ENCODE measurements around the gene ZNF608.

ZNF608 gene

DNA sequence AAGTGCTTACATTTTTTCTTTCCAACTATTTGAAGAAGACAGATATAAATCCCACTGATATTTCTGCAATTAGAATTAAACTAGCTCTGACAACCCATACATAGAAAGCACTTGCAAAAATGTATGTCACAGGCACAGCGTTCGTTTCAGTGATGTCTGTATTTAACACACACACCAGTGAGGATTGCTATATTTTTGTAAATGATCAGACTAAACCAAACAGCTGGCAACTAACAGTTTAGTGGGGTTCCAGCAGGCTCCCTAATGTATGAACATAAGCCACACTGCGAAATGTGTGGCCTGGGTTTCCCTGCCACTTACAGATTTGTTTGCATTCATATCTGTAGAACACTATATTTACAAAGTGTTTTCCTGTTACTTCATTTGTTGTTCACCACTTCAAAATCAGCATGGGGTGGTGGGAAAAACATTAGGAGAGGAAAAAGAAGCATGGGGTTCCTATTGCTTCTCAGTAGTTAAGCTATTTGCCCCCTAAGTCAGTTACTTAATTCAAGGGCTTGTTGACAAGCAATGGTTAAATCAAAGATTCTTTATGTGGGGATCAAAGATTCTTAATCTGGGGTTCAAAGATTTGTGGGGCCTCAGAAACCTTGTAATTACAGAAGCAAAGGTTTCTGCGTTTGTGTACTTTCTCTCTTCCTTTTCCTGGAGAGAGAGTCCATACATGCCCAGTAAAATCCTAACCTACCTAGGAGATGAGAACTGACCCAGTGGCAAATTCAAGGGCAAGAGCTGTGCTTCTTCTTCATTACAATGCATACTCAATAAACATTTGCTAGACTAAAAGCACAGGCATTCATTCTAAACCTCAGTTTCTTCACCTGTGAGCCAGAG is 27.1 kb downstream of the ZNF608 start:
- DNase-seq = no peak

DNA sequence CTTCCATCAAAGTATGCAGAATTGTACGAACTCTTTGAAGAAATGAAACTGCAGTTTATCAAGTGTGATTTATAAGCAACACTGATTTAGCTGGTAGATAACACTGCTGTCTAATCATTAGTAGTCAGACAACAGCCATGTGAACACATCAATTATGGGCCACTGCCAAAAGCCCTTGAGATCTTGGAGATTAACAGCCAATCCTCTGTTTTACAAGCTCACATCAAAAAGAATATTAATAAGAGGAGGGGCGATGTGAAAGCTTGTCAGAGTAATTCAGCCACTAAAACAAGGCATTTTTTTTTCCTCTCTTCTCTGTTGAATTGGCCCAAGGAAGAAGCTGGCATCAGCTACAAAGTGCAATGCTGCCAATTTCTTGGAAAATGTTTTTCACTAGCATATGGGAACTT is 28.1 kb downstream of the ZNF608 start:
- no peak for DNase-seq

DNA sequence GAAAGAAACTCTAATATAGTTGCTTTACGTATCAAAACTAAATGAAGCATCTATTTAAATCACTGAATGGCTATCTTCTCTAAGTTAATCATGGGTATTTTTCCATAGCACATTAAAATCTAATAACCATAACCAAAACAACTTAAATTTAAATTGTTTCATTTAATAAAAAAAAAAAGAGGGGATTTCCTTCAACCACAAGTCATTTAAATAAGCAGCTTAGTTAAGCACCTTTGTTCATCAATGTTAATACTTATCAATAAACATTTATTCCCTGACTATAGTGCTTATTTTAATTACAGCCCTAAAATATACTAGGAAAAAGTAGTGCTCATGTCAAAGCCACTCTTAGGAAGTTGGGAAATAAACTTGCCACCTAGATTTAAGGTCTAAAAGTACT is 30.3 kb downstream of the ZNF608 start:
- no peak for DNase-seq

DNA sequence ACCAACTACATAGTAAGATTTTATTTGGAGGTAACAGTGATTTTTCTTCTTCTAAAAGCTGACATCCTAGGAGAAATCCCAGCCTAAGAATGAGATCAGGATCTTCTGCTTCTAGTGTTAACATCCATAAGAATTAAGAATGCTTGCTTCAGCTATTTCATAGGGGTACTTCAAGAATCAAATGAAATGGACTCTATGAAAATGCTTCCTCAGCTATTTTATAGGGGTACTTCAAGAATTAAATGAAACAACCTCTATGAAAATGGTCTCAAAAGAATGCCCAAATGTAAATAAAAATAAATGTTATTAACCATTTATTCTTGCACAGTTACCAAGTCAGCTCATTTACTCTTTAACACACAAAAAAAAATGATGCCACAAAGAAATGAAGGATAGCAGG is 31.5 kb downstream of the ZNF608 start:
- DNase-seq = no peak

DNA sequence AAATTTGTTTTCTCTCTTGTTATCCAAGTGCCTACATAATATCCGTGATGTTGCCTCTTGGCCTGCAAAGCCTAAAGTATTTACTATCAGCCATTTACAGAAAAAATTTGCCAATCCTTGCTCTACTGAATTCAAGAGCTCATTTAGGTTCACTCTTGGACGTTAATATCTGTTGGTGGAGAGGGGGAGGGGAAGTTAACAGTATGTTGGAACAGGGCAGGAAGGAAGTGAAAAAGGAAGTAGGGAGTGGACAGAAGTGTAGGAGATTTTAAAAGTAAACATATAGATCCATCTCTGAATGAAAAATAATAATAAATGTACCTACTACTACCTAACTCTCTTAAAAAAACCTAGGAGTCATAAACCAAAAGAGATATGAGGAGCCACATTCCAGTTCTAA is 32.8 kb downstream of the ZNF608 start:
- DNase-seq = no peak

DNA sequence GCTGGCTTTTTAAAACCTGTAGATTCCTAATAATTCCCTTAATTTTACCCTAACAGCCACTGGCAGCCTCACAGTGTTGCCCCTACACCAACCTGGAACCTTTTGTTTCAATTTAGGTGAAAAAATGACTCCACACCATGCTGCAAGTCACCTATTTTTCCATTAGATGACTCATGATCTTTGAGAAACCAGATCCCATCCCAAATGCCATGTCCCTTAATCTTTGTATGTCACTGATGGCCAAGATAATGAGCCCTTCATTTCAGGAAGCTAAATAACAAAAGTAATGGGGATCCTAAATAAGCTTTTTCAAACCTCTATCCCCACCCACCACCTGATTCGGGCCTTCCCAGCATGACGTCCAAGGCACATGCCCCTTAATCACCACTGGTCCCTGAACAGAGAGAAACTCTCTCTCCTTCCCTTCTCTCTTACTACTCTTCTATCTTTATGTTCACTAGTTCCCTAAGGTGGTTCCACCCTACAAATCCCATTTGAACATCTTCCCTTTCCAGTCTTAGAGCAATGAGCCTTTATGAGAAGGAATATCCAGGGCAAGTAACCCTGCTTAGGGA is 33.6 kb downstream of the ZNF608 start:
- DNase-seq = no peak

DNA sequence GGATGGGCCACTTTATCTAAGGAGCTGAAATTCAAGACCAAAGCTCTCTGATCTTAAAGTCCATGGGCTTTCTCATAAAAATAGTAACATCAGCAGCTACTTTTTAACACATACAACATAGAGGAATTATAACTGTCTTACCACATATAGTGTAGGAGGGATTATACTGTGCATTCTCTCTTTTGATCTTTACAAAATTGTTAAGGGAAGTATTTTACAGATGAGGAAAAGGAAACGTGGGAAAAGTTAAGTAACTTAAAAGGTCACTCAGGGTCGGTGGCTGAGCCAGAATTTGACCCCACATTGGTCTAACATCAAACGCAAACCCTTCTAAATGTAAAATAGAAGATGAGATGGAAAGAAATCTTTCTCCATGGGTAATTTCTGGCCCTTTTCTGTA is 38.4 kb downstream of the ZNF608 start:
- DNase-seq = no peak

DNA sequence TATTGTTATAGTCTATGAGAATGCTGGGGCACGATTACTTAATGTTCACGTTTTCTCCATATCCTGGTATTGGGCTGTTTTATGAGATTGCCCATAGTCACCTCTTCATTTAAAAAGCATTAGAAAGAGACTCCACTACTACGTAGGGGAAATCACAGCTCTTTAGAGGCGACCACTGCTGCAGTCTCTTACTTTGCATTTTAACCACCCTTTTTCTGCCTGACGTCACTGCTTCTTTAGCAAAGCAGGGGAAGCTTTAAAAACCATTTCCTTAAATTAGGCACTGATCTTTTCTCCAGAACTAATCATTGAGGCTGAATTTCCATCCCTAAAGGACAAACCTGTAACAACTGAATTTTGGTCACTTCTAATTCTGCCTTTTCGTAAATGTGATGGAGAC is 38.9 kb downstream of the ZNF608 start:
- no peak for DNase-seq

DNA sequence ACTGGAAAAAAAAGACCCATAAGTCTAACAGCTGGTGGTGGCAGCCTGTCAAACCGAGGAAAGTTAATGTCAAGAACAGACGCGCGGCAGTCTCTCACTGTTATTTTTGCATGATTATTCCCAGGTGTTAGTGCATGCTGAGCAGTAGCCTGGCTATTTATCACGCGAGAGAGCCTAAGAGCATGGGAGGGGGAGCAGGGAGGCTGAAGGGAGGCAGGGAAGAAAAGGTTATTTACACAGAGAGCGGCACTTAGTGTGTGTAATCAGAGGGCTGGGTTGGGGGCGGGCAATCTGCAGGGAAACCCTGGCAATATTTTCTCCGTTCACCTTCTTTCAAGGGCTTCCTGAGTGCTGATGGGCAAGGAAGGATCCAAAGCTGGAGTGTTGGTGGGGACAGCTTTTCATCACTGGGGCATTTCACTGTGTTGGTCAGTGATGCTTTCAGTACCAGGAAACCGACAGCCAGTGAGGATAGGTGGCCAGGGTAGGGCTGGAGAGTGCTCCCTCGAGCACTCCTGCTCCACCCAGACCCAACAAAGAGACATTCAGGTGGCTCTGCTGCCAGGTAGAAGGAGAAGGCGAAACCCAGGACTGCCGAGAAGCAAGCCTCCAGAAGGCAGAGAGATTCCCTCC is 39.6 kb downstream of the ZNF608 start:
- DNase-seq = peak; percentile 64

DNA sequence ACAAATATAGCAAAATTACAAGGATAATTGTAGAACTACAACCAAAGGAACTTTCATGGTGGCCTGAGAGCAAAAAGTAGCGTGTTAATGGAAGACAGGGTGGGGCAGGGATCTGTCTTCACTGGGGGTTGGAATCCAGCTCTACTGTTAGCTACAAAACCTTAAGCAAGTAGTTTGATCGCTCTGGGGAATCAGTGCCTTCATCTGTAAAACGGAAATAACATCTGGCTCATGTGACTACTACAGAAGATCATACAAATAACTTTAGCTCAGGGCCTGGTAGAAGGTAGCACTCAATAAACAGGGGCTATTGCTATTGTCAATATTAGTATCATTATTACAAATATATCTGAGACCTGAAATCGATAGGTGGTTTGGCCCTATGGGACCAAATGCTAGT is 40.4 kb downstream of the ZNF608 start:
- DNase-seq = no peak

DNA sequence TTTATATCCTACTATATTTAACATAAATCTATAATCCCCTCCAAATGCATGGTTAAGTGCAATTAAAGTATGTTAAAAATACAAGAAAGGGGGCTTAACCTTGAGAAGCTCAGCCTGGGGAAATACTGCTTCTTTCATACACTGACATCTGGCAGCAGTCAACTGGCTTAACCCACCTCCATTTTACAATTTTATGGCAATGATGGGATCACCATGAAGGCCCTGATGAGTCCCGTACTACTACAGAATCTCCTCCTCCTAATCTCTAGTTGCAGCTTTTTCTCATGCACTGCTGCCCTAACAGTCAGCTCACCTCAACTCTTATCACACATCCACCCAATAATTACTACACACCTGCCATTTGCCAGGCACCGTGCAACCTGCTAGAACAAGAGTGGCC is 40.9 kb downstream of the ZNF608 start:
- no peak for DNase-seq

DNA sequence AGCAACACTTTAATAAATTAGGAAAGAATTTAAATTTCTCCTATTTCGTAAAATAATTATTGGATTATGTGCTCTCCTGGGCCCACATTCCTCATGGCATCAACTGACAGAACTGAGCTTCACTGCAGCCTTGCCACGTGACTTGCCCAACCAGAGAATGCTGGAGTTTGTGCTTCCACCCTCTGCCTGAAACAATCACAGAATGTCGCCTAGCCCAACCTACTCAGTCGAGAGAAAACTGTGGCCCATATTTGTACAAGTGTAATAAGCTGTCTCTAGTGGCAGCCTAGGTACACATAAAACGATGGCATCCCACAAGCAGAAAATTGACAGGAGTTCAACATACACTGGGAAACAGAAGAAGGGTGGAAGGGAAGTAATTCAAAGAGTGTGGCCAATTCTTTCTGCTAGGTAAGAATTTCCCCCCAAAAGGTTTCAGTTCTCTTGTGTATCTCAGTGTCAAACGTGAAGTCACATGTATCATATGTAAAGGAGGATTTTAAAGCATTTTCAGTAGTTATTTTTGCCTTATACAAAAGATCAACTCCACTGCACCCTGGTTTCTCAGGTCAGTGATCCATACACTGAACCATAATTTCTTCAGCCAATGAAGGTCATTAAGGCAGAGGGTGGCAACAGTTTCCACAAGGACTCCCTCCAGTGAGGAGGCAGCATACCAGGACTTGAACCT is 41.7 kb downstream of the ZNF608 start:
- no peak for DNase-seq

DNA sequence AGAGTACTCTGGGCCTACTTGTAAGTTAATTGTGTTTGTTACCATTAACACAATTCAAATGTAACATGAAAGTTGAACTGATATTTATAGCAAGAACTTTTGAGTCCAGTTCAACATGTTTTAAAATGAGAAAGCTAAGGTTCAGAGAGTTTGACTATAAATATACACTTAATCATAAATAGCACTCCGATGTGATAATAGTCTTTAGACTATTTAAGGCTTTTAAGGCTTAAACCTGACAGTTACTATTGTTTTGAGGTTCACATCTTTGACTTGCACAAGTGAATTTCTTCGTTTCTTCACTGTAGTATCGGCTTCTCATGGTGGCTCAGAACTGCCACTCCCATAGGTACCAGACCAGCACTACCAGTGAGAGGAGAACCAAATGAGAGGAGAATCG is 42.4 kb downstream of the ZNF608 start:
- DNase-seq = no peak

DNA sequence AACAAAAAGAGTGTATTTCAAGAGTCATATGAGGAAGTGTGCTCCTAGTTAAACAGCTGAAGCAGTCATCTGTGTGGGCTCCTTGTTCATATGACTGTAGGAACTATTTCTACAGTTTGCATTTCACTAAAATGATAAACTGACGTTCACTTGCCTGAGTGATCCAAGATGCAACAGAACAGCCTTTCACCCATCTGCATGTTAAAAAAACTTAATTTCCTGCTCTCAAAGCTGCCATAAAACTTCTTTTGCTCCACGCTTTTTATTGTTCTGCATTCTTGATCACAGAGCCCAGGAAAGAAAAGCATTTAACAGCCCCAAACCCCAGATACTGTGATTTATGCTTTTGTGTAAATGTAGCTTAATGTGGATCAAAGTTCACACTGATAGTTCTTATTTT is 43.9 kb downstream of the ZNF608 start:
- DNase-seq = peak; percentile 46

DNA sequence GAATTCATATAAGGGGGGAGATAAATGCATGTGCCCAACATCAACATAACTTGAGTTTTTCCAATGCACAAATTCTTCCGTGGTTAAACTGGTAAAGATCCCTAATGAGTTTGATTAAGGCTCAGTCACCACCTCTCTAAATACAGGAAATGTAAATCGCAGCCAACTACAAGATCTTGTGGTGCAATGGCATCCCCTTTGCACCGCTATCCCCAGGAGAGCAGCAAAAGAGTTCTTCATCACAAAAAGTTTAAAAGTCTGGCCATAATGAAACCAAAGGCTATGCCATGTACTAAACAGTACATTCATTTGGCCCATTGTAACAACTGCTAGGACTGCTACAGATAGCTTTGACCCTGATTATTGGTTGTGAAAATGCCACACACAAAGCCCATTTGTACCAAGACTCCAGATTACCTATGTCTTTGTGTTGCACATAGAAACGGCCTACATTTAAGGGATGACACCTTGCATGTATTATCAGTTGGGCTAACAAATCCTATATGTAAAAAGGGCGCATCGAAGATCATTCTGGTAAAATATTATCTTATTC is 44.5 kb downstream of the ZNF608 start:
- DNase-seq = no peak

DNA sequence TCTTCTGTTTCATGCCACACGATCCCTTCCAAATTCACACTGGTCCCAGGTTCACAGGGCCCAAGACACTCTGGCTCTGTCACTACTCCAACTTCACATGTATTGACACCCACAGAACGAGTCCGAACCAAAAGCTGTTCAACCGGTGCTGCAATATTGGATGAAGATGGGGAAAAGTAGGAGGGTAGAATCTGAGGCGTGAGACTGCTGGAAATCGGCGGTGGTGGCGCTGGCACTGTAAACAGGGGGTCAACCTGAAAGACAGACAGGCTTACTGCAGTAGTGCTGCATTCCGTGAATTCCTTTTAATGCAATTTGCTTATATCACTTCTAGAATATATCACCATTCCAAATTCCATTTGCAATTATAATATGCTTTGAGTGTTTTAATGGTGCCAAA is 45.4 kb downstream of the ZNF608 start:
- no peak for DNase-seq

DNA sequence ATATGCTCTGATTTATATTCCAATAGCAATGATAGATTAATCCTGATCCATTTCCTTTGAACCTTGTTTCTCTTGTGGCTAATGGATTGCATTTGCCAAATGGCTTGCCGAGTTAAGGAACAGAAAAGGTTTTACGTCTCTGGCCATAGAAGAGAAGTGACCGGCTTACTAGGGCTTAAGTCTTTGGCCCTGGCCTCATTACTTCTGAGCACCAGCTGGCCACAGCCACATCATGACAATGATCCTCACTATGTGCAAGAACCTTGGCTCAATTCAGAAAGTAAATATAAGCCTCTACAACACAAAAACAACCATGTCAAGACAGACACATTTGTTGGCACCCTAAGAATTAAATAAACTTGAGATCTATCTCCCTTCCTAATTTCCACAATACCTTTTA is 46.1 kb downstream of the ZNF608 start:
- no peak for DNase-seq

DNA sequence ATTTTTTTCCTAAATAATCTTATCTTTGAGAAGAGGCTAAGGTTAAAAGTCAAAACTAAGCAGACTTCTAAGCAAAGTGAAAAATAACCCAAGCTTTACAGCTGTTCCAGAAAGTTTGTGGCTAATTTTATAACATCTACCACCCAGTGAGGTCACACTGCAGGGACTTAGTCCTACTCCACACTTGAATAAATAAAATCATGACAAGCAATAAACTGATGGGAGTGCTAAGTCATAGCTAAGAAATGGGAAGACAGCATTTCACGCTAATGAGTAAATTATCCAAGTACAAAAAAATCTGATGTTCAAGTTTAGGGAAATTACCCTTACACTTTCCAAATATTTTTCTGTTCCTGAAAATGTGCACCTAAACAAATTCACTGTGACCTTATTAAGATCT is 47.7 kb downstream of the ZNF608 start:
- DNase-seq = no peak

DNA sequence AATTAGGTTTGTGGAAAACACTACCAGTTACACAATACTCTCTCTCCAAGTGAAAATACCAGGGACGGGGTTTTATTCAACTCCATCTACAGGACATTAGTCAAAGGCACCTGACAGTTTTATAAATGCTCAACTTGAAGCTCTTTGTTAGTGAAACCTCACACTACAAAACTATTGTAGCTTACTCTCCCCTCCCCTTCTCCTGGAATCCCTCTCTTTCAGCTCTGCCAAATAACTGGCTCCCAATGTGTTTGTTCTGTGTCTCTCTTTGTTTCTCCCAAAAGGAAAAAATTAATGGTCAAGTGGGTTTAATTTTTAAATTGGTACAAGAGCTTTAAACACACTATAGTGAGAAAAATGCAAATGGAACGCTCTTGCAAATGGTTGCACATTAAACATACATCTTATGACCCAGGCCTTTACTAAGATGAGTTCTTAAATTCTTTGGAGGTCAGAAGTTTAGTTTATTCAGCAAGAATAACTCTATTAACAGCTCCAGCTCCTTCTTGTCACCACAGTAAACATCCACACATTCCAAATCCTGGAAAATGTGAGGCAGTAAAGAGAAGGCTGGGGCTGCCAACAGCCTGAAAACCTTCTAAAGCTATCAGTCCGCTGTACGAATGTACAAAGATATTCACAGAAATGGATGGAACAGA is 48.4 kb downstream of the ZNF608 start:
- DNase-seq = no peak

DNA sequence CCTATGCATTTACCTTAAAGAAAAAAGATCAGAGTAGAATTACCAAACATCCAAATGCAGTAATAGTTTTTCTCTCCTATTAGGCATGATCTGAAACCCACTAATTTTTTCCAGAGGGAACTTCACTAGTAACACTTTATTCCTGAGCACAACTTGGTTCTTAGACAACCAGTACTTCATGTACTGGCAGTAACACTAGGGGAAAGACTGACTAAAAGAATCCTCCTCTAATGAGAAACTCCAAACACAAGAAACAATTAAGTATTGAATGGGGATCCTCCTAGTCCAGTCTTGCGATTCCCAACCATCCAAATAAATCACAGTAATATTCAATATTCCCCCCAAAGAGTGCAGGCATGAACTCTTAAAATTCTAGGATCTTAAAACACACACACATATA is 48.9 kb downstream of the ZNF608 start:
- no peak for DNase-seq

DNA sequence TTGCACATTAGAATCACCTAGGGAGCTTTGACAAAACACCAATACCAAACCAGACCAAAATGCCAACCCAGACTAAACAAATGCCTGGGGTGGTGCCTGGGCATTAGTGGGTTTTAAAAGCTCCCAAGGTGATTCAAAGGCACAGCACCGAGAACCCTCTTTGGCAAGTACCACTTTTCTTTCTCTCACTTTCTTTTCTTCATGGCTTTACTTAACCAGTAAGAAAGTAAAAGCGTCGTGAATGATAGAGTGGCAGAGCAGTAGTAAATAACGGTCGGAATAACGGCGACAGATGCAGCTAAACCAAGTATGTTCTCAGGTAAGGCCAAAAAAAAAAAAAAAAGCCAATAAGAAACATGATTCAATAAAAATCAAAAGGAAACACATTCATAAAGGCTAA is 49.5 kb downstream of the ZNF608 start:
- no peak for DNase-seq

Data from right kidney (tissue), 1 donor.